ENCODE data around the gene LRRC10.
"Not testable (repeated sequence)": the region's sequence is repeated elsewhere in the genome, so short reads cannot be mapped to it uniquely, and the experiment has no call there.

Gene LRRC10

DNA sequence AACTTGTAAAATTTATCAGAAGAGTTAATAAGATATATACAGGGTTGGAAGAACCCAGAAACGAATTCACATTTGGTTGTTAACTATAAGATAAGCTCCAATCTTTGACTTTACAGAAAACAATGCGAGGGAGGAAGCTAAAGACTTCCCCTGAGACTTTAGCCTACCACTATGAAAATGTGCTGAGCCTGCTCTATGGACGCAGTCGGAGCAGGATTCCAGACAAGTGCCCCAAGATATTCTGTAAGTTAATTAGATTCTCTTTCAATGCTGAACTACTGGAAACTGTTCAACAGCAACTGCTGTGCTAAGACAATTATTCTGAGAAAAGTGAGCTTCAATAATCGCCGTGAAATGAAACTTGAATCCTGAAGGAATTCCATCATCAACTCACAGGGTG, 8.3 kb upstream of the LRRC10 start:
- no peak for DNase-seq (ENCODE audit: low read depth)

DNA sequence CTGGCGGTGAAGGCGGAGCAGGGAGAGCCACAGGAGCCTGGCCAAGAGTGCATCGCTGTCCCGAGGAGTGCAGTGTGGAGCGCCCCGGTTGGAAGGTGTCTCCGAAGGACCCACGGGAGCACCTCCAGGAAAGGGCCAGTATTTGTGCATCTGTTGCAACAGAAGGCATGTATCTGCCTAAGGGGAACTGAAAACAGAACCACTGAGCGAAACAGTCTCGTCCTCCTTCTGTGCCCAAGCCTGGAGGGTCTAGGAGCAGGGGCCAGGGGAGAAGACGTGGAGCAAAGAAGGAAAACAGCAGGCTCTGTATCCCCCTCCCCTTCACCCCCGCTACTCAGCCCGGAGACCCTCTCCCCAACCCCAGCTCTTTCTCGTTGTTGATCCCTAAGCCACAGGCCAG, 5.3 kb upstream of the LRRC10 start:
- no peak for DNase-seq (ENCODE audit: low read depth)

DNA sequence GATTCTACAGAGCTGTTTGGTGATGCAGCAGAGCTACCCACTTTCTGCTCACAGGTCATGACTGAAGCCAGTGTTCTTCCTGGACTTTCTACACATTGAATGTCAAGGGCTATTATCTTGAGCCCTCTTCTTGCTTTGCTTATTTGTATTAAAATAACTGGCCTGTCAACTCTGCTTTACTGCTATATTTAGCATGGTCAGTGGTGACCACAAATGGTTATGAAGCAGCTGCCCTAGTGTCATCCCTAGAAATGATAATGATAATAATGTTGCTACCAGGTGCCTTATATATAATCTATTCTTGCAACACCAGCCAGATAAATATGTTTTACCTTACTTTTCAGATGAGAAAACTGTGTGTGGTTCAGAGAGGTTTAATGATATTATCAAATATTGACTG, 2.6 kb upstream of the LRRC10 start:
- DNase-seq (ENCODE audit: low read depth), result no peak

DNA sequence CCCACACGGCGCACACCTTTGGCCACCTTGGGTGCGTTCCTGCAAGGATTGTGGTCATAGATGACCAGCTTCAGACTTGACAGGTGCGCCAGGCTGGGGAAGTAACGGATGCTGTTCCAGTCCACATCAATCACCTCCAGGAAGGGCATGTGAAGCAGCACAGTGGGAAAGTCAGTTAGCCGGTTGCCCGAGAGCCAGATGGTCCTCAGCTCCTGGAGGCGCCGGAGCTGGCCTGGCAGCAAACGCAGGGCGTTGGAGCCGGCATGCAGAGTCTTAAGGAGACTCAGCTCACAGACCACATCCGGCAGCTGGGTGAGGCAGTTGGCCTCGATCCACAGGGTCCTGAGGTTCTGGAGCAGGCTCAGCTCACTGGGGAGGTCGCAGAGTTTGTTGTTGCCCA, 581 bp downstream of the LRRC10 start:
- no peak for DNase-seq (ENCODE audit: low read depth)

DNA sequence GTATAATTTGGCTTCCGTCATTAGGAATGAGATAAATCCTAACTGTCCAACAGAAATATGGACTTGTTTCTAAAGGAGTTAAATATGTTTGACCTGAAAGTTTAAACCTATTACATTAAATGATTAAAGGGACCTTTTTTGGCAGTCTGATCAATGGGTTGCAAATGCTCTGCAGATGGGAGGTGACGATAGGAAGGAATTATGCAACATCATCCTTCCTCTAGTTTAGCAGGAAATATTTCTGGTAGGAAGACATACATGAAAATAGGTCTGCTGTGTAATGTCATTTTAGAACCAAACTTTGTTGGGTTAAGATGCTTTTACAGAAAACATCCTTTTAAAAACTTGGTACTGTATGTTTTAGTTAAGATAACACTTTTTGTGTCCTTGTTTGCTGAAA, 2.6 kb downstream of the LRRC10 start:
- DNase-seq (ENCODE audit: low read depth), result no peak

DNA sequence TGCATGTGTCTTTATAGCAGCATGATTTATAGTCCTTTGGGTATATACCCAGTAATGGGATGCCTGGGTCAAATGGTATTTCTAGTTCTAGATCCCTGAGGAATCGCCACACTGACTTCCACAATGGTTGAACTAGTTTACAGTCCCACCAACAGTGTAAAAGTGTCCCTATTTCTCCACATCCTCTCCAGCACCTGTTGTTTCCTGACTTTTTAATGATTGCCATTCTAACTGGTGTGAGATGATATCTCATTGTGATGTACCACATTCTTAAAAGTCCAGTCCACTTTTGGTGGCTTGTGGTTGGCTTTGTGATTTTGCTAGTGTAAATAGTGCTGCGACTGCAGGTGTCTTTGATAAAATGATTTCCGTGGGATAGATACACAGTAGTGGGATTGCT, 6.4 kb downstream of the LRRC10 start:
- not testable (repeated sequence) for DNase-seq (ENCODE audit: low read depth)

DNA sequence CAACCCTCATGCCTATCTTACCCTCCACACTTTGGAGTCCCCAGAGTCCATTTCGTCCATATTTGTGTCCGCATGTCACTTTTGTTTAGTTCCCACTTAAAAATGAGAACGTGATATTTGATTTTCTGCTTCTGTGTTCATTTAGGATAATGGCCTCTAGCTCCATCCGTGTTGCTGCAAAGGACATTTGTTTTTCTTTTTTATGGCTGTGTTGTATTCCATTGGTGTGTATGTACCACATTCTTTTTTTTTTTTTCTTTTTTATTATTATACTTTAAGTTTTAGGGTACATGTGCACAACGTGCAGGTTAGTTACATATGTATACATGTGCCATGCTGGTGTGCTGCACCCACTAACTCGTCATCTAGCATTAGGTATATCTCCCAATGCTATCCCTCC, 7.2 kb downstream of the LRRC10 start:
- DNase-seq (ENCODE audit: low read depth), result not testable (repeated sequence)

DNA sequence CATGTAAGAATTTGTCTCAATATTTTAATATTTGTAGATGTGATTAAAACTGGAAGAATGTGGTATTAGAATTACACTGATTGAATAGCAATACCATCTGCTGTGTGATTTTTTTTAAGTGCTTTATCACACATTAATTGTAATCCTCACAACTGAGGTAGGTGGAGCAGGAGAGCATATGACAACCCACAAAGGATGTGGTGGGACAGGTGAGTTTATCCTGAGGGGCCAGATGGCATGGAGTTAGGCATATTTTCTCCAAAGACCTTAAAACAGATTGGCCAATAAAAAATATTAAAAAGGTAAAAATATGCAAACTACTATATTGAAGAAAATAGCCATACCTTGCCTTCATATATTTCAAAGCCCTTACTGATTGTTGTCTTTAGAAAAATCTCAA, 7.8 kb downstream of the LRRC10 start:
- no peak for DNase-seq (ENCODE audit: low read depth)

DNA sequence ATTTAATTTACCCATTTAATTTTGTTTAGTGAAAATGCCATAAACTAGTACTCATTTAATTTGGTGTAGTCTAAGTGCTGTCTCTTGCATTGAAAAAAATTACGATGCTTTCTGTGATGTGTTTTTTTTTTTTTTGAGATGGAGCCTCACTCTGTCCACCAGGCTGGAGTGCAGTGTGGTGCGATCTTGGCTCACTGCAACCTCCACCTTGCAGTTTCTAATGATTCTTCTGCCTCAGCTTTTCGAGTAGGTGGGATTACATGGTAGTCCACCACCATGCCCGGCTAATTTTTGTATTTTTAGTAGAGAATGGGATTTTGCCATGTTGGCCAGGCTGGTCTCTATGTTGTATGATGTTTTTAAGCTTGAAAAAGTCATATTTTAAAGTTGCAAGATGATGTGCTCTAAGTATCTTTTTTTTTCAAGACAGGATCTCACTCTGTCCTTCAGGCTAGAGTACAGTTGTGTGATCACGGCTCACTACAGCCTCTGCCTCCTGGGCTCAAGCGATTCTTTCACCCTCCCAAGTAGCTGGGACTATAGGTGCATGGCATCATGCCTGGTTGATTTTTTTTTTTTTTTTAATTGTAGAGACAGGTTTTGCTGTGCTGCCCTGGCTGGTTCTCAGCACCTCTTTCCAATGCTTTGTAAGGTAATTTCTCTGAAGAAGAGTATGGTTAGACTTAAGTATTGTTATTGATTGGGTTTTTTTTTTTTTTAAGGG, 8.6 kb downstream of the LRRC10 start:
- no peak for DNase-seq (ENCODE audit: low read depth)

DNA sequence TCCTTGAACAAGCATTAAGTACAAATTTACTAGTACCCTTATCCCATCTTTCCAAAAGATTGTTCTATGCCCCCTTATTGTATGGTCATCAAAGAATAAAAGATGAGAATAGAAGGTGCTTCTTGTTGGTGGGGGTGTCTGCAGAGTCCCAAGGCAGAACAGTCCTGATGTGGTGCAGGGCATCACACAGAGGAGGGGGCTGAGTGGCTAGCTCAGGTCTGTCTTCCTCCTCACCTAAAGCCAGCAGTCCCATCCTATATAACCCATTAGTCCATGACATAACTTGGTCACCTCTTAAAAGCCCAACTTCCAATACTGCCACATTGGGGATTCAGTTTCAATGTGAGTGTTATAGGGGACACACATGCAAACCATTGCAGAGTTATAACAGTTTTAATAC, 9.9 kb downstream of the LRRC10 start:
- DNase-seq (ENCODE audit: low read depth), result no peak

DNA sequence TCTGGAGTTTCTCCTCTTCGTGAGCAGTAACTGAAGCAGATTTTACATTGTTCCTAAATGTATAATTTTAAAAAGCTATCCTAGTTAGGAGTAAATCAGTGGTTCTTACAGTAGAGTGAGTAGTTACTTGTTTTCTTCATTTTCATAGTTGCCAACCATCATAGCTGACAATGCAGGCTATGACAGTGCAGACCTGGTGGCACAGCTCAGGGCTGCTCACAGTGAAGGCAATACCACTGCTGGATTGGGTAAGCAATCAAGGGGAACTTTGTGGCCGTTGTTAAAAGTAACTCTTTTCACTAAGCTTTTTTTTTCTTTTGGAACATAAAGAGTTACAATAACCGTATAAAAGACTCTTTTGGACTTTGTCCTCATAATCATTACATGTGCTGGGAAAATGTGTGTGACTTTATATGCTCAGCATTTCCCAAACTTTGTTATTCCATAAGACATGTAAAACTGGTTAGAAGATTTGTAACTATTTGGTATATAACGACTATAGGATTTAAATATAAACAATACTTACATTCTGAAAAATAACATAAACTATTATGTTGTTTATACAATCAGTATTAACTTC, 12.4 kb downstream of the LRRC10 start:
- DNase-seq (ENCODE audit: low read depth), result no peak

DNA sequence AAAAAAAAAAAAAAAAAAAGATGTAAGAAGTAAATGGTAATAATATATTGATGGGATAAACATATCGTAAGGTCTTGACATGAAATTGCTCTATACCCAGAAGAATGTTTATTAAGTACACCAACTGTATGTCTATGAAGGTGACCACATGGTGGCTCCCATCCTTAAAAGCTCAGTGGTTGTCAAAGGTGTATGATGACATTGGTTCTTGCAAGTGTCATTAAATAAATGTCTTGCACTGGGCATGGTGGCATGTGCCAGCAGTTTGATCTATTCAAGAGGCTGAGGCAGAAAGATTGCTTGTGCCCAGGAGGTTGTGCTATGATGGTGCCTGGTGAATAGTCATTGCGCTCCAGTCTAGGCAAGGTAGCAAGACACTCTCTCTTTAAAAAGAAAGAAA, 15.0 kb downstream of the LRRC10 start:
- DNase-seq (ENCODE audit: low read depth), result no peak

DNA sequence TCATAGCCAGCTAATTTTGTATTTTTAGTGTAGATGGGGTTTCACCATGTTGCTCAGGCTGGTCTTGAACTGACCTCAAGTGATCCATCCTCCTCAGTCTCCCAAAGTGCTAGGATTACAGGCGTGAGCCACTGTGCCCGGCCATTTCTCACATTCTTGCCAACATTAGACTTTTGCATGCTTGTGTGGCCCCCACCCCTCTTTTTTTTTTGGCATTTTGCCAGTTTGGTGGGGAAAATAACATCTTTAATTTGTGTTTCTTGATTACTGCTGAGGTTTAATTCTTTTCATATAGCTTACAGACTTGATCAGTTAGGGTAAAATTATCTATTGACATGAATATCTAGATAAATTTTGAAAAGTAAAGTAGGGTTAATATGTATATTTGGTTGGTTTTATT, 21.6 kb downstream of the LRRC10 start:
- DNase-seq (ENCODE audit: low read depth), result no peak

DNA sequence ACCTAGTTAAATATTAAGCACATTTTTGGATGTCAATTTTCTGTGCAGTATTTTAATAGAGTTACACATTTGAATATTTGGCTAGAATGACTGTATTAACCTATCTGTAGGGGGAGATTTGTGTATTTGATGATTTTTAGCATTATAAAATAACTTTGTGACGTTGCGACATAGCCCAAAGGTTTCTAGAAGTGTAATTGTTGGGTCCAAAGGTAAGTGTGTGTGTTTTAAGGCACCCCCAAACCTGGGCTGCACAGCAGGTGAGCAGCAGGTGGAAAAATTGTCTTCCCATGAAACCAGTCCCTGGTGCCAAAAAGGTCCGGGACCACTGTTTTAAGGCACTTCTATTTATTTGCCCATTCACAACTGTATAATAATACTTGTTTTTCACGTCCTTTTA, 22.2 kb downstream of the LRRC10 start:
- no peak for DNase-seq (ENCODE audit: low read depth)

DNA sequence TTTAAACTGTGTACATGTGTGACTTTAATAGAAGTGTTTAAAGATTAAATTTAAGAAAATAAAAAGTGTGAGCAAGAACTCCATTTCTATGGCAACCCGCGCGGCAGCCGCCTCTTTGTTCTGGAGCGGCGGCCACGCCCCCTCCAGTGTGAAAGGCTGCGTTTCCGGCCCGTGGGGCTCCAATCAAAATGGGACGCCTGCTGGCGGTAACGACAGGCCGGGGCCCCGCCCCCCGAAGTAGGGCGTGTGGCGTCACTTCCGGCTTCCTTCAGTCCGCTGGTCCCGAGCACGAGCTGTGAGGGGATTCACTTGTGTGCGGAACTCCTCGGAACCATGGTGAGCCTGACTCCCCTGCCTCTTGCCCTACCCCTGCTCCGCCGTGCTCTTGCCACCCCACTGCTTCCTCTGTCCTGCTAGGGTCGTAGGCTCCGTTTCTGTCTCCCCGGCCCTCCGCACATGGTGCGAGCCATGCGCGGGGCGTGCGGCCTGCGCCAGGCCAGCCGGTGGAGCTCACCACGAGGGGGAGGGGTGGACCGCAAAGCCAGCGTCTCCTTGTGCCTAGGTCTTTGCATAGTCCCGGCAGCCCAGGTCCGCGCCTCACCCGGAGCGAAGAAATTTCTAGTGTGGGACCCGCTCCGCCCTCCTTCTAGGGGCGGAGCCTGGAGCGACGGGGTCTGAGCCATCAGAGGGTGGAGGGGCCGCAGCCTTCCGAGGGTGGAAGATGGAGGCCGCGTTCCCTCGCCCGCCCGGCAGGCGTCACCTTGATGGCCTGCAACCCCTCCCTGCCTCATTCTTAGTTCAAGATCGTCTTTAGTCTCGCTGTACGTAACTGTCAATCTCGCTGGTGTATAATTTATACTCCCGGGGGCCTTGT, 25.3 kb downstream of the LRRC10 start, which contains the start of gene CCT2:
TSS of gene CCT2 (plus strand) at position 271 of the 874 bp plus-strand sequence. CDS start at position 334, 63 bp downstream.
- peak; percentile 93 for DNase-seq (ENCODE audit: low read depth)

DNA sequence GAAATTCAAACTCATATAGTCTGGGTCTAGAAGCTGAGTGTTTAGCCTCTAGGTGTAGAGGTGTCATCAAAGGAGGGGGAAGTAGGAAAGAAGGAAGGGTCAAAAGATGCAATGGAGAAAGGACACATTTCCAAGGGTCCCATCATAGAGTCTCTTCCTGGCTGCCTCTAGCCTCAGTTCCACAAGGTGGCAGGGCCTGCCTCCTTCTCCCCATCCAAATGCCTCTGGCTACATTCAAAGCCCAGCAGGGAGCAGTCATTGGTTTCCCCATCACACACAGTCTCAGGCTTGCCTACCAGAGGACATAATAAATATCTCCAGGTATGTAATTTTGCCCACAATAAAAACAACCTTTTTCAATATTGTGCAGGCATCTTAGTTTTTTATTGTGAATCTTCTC, 27.5 kb downstream of the LRRC10 start:
- DNase-seq (ENCODE audit: low read depth), result no peak

DNA sequence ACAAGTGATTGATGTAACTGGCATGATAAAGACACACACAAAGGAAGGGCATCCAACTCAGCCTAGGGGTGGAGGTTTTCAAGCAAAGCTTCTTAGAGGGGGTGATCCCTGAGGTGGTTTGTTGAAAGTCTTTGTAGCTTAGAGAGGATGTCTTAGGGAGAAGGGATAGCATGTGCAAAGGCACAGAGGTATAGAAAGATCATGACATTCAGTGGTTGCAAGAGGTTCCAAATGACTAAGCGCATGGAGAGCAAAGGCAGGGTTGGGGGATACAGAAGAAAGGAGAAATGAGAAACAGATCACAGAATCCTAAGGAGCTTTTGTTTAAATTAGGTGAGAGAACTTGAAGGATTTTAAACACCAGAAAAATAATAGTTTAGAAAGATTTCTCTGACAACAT, 30.6 kb downstream of the LRRC10 start:
- DNase-seq (ENCODE audit: low read depth), result no peak

DNA sequence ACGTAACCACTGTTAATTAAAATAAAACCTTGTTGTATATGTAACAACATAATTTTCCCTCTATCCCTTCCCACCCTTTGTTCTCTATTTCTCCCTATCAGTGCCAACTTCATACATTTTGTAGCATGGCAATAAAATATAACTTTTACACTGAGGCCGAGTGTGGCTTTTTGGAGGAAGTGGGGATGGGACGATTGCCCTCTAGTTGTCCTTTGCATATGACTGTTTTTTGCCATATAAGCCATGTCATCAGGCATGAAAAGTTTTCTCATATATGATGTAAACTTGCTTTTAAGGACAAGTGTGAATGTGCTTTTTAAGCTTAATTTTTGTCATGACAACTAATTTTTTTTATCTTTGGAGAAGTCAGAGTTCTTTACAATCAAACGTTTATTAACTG, 31.7 kb downstream of the LRRC10 start:
- DNase-seq (ENCODE audit: low read depth), result no peak

DNA sequence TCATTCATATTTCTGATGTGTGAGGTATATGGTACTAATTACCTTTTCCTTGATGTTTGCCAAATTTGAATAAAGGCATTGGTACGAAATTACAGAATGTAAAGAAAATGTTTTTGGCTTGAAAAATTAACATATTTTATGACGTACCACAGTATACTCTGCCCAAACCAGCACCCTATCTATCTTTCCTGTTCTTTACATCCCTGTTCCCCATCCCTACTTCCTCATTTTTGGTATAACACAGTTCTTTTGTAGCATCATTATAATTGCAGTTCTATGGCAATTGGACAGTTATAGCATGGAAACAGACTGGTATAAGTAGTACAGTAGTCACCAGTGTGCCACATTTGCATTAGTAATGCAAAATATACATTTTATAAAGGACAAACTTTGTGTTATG, 32.4 kb downstream of the LRRC10 start:
- DNase-seq (ENCODE audit: low read depth), result no peak

DNA sequence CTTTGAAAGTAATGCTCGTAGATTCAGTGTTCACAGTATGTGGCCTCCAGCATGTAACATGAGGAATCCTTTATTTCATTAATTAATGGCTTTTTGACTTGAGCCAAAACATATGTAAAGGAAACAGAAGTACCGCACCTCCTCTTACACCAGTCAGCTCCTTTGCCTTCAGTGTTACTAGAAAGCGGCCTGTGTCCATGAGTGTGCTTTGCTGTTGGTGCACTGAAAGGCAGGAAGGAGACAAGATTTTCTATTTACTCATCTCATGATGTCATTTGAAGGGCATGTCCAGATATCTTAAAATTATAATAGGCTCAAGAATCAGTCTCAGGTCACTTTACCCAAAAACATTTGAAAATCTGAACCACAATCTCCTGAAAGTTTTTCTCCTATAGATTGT, 35.4 kb downstream of the LRRC10 start:
- no peak for DNase-seq (ENCODE audit: low read depth)

DNA sequence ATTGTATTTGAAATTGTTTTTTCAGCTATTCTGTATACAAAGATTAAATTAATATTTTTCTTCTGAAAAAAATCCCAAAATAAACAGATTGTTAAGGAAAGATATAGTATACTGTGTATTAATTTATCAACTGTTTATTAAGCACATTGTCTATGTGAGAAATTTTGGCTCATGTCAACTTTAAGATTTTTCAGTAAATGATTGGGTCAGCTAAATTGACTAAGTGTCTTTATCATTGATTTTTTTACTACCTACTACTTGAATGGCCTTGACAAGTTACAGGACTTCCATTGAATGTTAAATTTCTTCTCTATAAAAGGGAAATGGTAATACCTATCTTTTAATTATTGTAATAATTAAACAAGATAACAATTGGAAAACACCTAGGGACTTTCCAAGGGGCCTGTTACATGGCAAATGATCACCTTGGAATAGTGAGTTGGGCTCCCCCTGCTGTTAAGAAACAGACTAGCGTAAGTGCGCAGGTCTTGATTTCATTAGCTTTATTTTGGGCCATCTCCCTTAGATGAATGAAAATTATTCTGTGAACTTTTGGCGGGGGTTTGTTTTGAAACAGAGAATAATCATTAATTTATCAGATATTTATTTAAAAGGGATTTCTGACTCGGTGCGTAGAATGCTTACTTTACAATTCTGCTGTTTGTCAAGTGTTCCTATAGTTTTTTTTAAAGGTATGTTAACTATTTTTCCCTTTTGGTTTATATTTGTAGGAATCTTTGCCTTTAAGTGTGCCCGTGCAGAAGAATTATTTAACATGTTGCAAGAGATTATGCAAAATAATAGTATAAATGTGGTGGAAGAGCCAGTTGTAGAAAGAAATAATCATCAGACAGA, 39.9 kb downstream of the LRRC10 start:
- DNase-seq (ENCODE audit: low read depth), result peak; percentile 58

DNA sequence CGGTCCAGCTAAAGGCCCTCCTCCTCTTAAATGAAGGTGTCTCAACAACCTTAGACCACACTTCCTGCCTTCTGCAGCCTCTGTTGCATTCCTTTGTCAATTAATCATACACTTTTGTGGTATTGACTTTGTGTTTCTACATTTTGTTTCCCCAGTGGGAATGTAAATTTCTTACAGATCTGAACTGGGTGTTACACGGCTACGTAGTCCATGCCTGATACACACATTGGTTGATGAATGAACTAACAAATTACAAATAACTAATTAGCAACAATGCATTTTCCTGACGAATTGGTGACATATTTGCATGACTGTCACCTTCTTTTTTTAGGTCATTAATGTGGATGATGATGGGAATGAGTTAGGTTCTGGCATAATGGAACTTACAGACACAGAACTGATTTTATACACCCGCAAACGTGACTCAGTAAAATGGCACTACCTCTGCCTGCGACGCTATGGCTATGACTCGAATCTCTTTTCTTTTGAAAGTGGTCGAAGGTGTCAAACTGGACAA, 40.6 kb downstream of the LRRC10 start:
- peak; percentile 42 for DNase-seq (ENCODE audit: low read depth)
